Ovary (tissue), 3 donors: ENCODE results near the gene SLC38A4.

Source experiments
- CTCF ChIP-seq, 3 donors: fragments of 450-650 bp in 2 of 3; fragments of 200-600 bp in 1 of 3; IDR thresholded peaks; one replicate each; pipeline versions ENCODE4 v1.5.1 to v1.8.0; 2016 to 2022; ENCODE audit warnings: antibody characterized with exemption in 3 of 3, mild to moderate bottlenecking in 1 of 3
- EP300 ChIP-seq: sonication (generic); formaldehyde crosslinking; IDR thresholded peaks from one replicate; pipeline ENCODE4 v1.6.1; 2017; ENCODE audit warnings: antibody characterized with exemption
- donor health status: DM: no; HTN: no; CAD: no.

GRCh38 chr12:46798056-46798455 lies 27.7 kb downstream of the SLC38A4 start:
- TF ChIP-seq EP300 (no peak), CTCF (IDR thresholded peaks at IDR 0.05) (no peak)
